GM18517 (cell line): Measurements from ENCODE around the gene ZIM2.
"Not testable (repeated sequence)": the region's sequence is repeated elsewhere in the genome, so short reads cannot be mapped to it uniquely, and the experiment has no call there.

Experiments
- ATAC-seq: cut with Tn5 transposase; IDR thresholded peaks from one replicate; pipeline ENCODE4 v1.9.1; 2021; ENCODE audit warnings: mild to moderate bottlenecking, moderate library complexity; ENCODE audit not compliant: unreplicated experiment

Gene ZIM2

DNA sequence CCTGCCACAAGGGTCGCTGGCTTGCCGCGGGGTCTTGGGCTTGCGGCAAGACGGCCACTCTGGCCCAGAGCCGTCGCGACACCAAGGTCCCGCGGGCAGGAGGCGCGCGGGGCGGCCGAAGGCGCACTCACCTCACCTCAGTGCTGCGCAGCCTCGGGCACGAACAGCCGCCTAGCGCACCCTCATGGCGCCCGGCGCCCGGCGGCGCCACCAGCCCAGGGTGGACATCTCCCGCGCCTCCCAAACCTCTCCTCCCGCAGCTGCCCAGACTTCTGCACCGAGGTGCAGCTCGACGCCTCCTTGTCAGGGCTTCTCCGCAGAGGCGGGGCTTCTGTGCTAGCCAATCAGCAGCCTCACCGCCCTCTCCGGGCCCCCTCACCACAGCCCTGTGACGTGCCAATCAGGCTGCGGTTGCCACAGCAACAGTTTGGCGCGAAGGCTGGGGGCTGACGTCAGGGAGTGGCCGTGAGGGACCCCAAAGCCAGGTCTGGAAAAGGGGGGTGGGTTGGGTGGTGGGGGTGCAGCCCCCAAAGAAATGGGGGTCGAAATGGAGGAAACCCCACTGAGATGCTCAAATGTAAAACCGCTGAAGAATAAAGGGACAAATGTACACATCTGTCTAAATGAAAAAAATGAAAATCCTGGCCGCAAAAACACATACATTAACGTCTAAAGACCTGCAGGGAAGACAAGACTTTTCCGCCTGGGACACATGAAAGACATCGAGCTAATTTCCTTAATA is at the start of gene ZIM2, which contains the start of gene PEG3:
TSS of gene ZIM2 (minus strand) at position 276 of the 742 bp plus-strand sequence. CDS start 16,449 bp downstream, outside the sequence.
TSS of gene PEG3 (minus strand) at position 276 of the 742 bp plus-strand sequence. CDS start 16,071 bp downstream, outside the sequence.
- no peak for ATAC-seq

DNA sequence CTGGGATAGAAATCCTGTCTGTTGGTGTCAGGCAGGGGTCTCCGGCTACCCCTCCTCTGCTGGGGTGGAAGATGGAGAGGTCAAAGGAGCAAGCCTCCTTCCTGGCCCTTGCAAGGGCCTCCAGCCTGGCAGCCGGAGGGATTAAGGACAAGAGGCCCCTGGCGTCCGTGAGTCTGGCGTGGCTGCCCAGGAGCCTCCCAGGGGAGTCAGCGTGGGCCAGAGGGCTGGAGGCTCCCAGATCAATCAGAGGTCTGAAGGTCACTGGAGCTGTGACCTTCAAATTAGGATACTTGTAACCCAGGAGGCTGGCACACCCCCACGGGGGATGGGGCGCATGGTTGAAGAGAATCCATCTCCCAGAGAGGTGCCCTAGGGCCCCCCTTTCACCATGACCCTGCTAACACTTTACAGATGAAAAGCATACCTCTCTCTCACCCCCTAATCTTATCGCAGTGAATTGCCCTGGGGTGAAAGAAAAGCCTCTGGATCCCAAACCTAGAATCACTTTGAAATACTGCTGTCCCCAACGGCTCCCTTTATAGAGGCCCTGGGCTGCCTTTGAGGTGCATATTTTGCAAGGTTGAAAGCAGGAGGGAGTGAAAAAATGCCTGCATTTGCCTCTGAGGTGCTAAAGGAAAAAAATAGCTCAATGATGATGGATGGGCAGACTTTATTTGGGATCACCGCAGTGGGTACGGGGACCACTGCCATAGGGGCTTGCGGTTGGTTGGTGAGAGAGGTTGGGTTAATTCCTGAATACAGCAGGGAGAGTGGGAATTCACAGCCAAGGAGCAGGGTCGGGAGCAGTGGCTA is 44.9 kb upstream of the ZIM2 start:
- no peak for ATAC-seq

DNA sequence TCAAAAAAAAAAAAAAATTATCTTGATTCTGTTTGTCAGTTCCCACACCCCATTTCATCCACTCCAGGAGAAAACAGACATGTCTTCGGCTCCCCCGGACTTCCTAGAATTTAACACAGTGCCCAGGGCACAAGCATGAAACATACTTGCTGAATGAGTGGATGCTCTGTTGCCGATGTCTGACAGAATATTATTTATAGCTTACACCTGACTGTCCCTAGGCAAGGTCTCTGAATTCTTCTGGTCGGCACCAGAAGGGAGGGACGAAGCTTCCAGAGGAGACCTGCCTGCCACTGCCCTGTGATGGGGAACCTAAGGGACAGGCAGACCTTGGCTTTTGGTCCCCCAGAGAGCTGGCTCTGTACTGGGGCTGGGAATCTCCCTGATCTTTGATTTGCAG is 43.9 kb upstream of the ZIM2 start:
- no peak for ATAC-seq

DNA sequence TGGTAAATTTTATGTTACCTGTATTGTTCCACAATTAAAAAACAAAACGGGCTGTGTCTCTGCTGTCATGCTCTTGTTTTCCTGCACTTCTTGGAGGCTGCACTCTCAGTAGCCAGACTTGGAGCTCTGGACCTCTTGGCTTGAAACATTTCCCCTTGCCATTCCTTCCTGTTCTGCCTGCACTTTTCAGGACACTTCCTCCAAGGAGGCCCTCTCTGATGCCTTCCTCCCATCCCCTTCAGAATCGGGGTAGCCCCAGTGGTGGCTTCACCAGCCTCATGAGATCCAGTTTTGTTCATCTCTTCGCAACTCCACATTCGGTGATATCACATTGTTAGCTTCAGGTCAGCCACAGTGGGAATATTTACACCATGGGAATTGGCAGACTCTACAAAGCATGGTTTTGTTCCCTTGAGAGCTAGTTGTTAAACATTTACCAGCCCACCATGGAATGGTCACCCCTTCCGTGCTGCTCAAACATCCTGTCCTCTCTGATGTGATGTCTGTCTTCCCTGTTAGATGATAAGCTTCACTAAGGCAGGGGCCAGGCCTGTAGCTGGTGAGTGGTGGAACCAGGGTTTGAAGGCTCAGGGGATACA is 40.2 kb upstream of the ZIM2 start:
- no peak for ATAC-seq

DNA sequence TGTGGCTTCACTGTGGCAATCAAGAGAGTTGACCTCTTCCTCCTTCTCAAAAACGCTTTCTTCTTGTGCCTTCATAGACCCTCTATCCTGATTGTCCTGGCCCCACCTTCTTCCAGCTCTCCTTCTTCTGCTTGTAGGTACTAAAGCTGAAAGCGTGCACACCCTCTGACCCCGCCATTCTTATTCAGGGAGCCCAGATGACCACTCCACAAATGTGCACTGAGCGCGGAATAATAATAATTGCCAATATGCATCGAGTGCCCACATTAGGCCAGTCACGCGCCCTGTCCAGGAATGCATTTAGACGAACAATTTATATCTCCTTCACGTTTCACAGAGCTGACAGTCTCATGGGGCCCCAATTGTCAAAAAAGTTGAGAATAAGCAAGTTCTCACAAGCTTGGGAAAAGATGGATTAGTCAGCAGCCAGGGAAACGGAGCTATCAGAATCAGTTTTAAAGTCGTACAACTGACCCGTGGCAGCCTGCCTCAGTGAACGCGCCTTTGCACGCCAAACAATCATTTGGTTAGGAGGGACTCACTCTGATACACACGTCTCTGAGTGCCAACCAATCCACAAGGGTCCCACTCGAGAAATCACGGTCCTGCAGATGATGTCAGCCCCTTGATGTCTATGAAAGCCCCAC is 36.7 kb upstream of the ZIM2 start:
- ATAC-seq, result no peak

DNA sequence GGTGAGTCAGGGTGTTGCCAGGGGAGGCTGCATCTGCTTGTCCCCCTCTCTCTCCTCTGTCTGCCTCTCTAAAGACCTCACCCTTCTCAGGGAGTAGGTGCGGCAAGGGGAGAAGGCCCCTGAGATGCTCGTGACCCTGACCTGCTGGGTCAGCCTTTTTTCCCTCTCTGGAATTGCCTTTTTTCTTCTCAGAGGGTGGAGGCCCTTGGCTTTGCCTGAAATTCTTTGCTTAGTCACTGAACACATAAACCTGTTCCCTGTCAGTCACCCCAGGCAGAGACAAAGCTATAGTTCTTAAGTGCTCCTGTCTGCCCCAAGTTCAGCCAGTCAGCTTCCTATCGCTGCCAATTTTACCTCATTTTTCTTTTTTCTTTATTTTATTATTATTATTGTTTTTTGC is 35.2 kb upstream of the ZIM2 start:
- ATAC-seq, result no peak

DNA sequence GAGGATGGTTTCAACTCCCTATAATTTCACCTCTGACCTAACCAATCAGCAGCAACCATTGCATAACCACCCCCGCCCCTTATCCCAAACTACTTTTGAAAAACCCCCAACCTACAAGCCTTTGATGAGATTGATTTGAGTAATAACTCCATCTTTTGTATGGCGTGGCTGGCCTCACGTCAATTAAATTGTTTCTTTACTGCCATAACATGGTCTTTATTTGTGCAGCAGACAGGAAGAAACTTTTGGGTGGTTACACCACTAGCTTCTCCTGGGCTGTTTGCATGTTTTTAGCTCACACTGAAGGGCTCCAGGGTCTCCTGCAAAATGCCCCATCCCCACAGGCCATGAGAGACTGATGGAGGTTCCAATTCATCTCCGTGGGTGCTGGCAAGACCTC is 34.0 kb upstream of the ZIM2 start:
- no peak for ATAC-seq

DNA sequence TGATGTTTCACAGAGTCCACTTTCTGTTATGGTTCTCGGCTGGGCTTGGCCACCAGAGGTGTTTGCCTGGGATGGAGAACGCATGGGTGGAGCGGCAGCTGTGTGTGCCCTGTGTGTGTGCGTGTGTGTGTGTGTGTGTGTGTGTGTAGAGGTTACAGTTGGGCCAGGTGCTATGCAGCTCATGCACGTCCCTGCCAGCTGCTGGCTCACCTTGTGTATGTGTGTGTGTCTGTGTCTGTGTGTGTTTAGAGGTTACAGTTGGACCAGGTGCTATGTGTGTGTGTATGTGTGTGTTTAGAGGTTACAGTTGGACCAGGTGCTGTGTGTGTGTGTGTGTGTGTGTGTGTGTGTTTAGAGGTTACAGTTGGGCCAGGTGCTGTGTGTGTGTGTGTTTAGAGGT is 33.0 kb upstream of the ZIM2 start:
- no peak for ATAC-seq

DNA sequence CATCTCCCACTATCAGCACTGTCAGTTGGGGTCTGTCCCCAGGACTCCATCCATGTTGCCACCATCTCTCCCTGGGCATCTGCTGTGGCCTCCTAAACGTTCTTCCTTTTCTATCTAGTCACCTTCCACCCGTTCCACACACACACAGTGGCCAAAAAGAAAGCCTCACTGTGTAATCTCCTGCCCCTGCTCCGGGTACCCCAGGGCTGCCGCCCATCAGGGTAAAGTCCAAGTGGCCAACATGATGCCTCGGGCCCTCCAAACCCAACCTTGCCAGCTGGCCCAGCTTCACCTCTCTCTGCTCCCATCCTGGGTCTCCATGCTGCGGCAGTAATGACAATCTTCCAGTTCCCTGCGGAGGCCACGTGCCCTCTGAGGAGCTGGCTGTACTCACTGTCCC is 29.4 kb upstream of the ZIM2 start:
- ATAC-seq, result no peak

DNA sequence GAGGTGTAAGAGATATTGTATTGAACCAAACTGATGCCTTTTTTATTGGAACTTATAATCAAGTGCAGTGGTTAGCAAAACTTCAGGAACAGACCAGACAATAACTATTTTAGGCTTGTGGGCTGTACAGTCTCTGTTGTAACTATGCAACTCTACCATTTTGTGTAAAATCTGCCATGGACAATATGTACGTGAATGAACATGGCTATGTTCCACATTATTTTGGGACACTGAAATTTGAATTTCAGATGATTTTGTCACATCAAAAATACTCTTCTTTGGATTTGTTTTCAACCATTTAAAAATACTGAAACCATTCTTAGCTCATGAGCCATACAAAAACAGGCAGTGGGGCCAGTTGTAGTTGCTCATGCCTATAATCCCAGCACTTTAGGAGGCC is 27.9 kb upstream of the ZIM2 start:
- ATAC-seq, result no peak

DNA sequence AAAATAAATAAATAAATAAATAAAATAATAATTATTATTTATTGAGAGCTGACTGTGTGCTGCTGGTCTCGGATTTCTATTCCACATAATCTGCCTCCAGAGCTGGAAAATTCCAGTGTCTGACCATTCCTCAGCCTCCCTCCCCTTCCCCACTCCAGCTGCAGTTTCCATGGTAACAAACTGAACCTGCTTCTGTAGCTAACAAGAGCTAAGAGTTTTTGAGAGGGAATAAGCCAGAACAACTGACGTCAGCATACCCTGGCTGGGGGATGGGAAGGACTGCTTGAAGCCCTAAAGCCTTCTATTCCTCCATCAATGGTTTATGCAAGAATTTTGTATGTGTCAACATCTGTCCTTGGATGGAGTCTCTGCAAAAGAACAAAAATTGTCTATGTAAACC is 26.0 kb upstream of the ZIM2 start:
- no peak for ATAC-seq

DNA sequence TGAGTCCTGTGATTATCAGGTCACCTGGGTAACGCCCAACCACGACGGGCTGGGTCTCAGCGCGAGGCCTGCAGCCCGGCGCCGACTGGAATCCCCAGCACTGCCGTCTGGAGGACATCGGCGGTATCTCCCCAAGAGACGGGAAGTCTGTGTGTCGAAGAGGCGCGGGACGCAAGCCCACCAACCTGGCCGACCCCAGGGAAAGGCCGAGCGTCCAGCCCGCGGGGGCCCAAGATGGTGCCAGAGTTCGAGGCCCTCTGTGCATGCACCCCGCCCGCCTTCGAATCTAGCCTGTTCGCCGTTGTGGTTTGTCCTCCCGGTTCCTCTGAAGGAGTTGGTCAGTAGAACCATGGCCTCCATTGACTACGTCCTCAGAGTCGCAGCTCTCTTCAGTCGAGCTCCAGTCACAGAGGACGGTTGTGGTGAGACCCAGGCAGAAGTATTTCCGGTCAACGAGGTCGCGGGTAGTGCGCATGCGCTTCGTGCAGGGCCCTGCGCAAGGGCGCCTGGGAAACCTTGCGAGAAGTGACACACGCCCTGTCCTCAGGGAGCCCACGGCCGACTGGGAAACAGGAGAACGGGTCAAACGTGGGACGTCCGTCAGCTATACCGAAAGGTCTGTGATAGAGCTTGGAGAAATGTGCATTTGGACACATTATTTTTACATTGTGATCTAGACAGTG is 24.1 kb upstream of the ZIM2 start:
- ATAC-seq, result no peak

DNA sequence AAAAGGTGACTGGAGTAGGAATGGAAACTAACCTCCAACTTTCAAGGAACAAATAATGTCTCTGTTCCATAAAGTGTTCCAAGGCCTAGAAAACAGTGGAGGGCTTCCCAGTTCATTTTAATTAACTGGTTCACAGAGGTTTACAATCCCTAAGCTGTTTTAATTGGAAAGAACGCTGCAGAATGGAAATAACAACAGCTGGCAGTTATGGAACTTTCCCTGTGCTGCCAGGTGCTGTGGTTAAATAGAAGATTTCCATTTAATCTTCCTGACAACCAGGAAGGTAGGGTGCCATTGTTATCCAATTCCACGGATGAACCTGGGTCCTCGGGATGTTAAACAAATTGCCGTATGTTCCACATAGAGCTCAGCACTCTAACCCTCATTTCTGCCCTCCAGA is 22.2 kb upstream of the ZIM2 start:
- no peak for ATAC-seq

DNA sequence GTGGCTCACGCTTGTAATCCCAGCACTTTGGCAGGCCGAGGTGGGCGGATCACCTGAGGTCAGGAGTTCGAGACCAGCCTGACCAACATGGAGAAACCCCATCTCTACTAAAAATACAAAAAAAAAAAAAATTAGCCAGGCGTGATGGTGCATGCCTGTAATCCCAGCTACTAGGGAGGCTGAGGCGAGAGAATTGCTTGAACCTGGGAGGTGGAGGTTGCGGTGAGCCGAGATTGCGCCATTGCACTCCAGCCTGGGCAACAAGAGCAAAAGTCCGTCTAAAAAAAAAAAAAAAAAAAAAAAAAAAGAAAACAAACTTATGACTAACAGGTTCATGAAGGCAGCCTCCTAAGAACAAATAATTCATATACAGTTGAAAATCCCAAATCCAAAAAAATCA is 19.9 kb upstream of the ZIM2 start:
- ATAC-seq, result not testable (repeated sequence)

DNA sequence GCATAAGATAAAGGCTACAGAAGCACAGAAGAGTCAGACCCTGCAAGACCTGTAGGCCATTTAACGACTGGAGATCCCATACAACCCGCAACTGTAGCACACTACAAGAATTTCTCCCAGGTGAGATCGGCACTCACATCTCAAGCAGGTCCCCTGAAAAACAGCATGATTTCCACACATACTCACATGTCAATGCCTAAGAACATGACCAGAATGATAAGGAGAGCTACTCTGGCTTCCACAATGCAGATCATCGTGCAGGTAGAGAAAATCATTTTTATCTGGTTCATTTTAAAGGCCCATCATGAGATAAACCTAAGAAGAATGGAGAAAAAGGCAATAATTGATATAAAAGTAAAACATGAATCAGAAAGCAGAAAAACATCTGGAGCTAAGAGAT is 17.5 kb upstream of the ZIM2 start:
- no peak for ATAC-seq

DNA sequence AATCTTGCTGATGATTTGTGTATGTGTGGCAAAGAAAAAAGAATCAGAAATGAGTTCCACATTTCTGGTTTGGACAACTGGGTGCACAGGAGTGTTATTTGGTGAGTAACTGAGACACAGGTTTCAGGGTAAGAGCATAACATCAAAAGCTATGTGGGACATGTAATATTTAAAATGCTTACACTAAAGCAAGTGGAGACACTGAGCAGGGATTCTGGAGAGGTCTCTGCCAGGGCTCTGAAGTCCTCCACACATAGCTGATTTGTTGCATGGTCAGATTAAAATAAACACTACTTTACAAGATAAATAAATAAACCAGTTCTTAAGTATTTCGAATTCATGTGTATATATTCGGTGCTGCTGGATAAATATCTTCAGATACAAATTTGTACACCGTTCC is 16.3 kb upstream of the ZIM2 start:
- no peak for ATAC-seq

DNA sequence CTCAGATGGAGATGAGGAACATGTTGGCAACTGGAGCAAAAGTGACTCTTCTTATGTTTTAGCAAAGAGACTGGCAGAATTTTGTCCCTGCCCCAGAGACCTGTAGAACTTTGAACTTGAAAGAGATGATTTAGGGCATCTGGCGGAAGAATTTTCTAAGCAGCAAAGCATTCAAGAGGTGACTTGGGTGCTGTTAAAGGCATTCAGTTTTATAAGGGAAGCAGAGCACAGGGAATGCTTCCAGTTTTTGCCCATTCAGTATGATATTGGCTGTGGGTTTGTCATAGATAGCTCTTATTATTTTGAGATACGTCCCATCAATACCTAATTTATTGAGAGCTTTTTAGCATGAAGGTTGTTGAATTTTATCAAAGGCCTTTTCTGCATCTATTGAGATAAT is 11.8 kb upstream of the ZIM2 start:
- ATAC-seq, result not testable (repeated sequence)

DNA sequence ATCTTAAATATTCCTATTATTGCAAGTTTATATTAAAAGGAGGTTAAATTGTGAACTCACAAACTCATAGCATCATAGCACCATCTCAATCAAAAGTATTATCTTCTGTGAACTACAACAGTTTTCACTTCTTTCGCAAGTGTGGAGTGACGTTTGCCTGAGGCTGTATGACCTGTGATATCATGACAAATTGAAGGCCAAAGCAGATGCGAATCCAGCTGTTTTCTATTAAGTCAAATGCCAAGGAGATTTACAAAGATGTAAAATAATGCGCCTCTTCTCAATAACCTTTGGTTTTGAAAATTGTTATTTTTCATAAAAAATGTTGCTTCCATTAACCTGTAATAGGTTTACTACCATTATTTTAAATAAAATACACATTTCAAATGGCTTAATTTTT is 7.6 kb upstream of the ZIM2 start:
- ATAC-seq, result no peak

DNA sequence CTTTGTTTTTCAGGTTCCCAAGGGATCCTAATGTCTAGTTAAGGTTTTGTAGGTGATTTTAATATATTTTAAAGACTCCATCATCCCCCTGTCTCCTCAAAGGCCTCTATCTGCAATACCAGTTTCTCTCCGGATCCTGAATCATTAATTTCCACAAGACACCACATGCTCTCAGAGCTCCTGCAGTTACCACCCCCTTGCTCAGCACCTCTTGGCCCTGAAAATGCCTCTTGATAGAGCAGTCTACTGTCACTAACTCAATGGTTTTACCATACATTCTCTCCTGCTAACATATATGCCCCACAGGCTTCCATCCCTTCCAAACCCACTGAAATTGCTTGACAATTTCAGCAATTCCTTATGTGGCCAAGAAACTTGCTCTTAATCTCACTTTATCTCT is 1.9 kb upstream of the ZIM2 start:
- no peak for ATAC-seq

DNA sequence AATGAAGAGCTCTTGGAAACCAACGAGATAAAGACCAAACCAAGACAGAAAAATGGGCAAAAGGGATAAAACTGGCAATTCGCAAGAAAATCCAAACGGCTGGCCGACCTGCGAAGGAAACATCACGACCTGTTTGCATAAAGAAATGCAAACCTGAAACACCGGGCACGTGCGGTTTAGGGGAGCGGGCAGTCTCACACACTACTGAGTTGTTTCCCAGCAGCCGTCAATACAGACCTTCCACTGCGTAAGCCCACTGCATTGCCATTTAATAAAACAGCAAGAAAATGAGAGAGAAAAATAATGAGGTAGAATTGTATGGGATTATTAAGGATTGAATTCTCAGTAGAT is 642 bp upstream of the ZIM2 start:
- ATAC-seq, result no peak
